Large intestine (tissue), 3 donors: ENCODE measurements around the gene SLC10A2. TPM values are rescaled to one million over a fixed set of nuclear protein-coding genes. Genes with fewer than 3 reads are reported as not detected.
"Not testable (repeated sequence)": the region's sequence is repeated elsewhere in the genome, so short reads cannot be mapped to it uniquely, and the experiment has no call there.

Experiments used
- DNase-seq, 2 donors: peaks; one replicate each; pipeline versions ENCODE4 v3.0.0 to v3.0.0-alpha.2; 2013
- H3K27ac ChIP-seq: one replicate; pipeline ENCODE4 v1.5.1; 2013; ENCODE audit warnings: low read length
- H3K27me3 ChIP-seq: 2 replicates; pipeline ENCODE4 v1.6.1; 2013; ENCODE audit warnings: low read length; ENCODE audit not compliant: control insufficient read depth, insufficient read depth
- H3K36me3 ChIP-seq: 2 replicates; pipeline ENCODE4 v1.6.1; 2013; ENCODE audit warnings: low read length; ENCODE audit not compliant: control insufficient read depth, insufficient read depth
- H3K4me1 ChIP-seq: one replicate; pipeline ENCODE4 v1.6.1; 2013; ENCODE audit warnings: low read length; ENCODE audit not compliant: control insufficient read depth, insufficient read depth
- H3K4me3 ChIP-seq: one replicate; pipeline ENCODE4 v1.5.1; 2013; ENCODE audit warnings: low read length
- H3K9me3 ChIP-seq: one replicate; pipeline ENCODE4 v1.6.1; 2013; ENCODE audit warnings: mild to moderate bottlenecking, low read depth, low read length, moderate library complexity; ENCODE audit not compliant: control insufficient read depth
- WGBS: methylation state at CpG from one replicate; pipeline ENCODE4 v1.1.5; 2013; ENCODE audit warnings: low lambda C conversion rate; ENCODE audit not compliant: insufficient coverage; 5-methylcytosine and 5-hydroxymethylcytosine counted together
- polyA plus RNA-seq: library from polyadenylated mRNA; unstranded; fragments of 120-200 nt; gene quantifications from one replicate; pipeline ENCODE4 v1.2.1, GENCODE V29; 2013

The SLC10A2 gene
- polyA plus RNA-seq, 1 donor: 0.70 TPM

- no CpG with 5 or more reads among the region's 7 CpGs for WGBS
- Histone ChIP-seq H3K36me3 (no peaks in the 10 kb centered on the region), H3K27ac (no peak overlapping the region), H3K4me3 (no peak overlapping the region), H3K4me1 (peaks cover 3% of the 10 kb centered on the region), H3K9me3 (peaks cover 7% of the 10 kb centered on the region), H3K27me3 (no peaks in the 10 kb centered on the region)
- DNase-seq: no peak
Observed at GRCh38 chr13:103097366-103097928, 31.2 kb upstream of the SLC10A2 start.

GRCh38 chr13:103093649-103094048 lies 27.4 kb upstream of the SLC10A2 start:
- not testable (repeated sequence) for DNase-seq, H3K27ac ChIP-seq, H3K4me3 ChIP-seq, H3K4me1 ChIP-seq, H3K27me3 ChIP-seq, H3K36me3 ChIP-seq
- peaks cover 12% of the 10 kb centered on the region for H3K9me3 ChIP-seq
- WGBS: no CpG with 5 or more reads among the region's 1 CpG

DNA sequence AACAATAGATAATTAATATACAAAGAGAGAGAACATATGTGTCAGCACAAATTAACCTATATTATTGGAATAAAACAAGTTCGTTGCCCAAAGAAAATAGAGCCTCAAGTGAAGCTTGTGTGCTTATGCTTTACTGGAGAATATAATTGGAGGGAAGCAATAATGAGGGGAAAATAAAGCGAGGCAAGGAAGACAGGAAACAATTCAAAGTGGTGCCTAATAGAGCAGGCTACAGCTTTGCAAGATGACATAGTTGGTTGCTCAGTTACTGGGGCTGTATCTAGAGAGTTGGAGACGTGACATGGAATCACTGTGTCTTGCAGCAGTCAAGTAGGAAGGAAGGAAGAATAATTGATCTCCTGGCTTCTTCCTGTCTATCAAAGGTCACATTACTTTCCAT lies 21.1 kb upstream of the SLC10A2 start:
- Histone ChIP-seq H3K4me1 (no peaks in the 10 kb centered on the region), H3K27me3 (no peaks in the 10 kb centered on the region), H3K4me3 (no peak overlapping the region), H3K27ac (no peak overlapping the region), H3K9me3 (peaks cover 4% of the 10 kb centered on the region), H3K36me3 (no peaks in the 10 kb centered on the region)
- WGBS: 78% methylated on average over 2 of the region's 3 CpGs
- no peak for DNase-seq

DNA sequence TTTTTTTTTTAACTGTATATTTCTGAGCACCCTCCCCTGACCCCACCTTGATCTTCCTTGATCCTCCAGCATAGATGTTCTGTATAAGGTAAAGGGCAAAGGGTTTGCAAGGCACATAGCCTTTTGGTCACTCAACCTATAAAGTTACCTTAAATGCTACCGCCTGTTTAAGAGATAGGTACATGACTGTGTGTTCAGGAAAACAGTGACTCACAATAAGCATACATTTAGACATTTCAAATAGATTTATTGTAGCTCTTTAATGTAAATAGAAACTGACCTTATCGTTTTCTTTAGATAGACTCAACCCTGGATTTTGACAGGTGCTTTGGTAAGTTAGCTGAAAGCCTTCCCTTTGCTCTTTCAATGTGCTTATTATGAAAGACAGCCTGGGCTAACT lies 15.2 kb upstream of the SLC10A2 start:
- H3K4me3 ChIP-seq: no peak overlapping the region
- H3K9me3 ChIP-seq: no peaks in the 10 kb centered on the region
- no peaks in the 10 kb centered on the region for H3K36me3 ChIP-seq
- H3K27ac ChIP-seq: no peak overlapping the region
- no peaks in the 10 kb centered on the region for H3K27me3 ChIP-seq
- DNase-seq: no peak
- WGBS: no CpG with 5 or more reads among the region's 2 CpGs
- no peaks in the 10 kb centered on the region for H3K4me1 ChIP-seq

GRCh38 chr13:103078158-103078557 lies 11.9 kb upstream of the SLC10A2 start:
- Histone ChIP-seq H3K27ac (no peak overlapping the region), H3K4me1 (no peaks in the 10 kb centered on the region), H3K4me3 (no peak overlapping the region), H3K9me3 (no peaks in the 10 kb centered on the region), H3K36me3 (no peaks in the 10 kb centered on the region), H3K27me3 (no peaks in the 10 kb centered on the region)
- DNase-seq: no peak
- no CpG with 5 or more reads among the region's 5 CpGs for WGBS

DNA sequence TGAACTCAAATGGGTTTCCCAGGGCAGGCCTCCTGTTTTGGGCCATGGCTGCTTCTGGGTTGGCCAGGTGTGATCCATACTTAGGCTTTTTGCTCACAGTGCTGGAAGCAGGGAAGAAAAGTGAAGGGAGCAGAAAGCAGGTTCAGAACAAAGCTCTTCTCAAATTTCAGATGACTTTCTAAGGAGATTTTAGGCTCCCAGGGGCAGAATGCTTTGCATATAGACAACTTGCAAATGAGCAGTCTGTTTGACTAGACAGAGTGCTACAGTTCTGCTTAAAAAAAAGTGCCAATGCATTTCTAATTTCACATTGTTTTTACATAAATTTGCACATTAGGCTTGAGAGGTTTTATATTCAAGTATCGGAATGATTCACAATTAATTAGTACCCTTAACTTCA lies 2.6 kb upstream of the SLC10A2 start:
- Histone ChIP-seq H3K9me3 (no peaks in the 10 kb centered on the region), H3K4me3 (no peak overlapping the region), H3K36me3 (no peaks in the 10 kb centered on the region), H3K27ac (peak overlapping the region; percentile 31), H3K27me3 (no peaks in the 10 kb centered on the region), H3K4me1 (peaks cover 31% of the 10 kb centered on the region)
- WGBS: 100% methylated on average over 1 of the region's 1 CpG
- peak in 1 of 2 donors; percentile 6 for DNase-seq

GRCh38 chr13:103067751-103068555 lies 1.7 kb upstream of the SLC10A2 start:
- Histone ChIP-seq H3K27ac (peak overlapping the region; percentile 75), H3K36me3 (no peaks in the 10 kb centered on the region), H3K4me1 (peaks cover 31% of the 10 kb centered on the region), H3K27me3 (no peaks in the 10 kb centered on the region), H3K9me3 (no peaks in the 10 kb centered on the region), H3K4me3 (no peak overlapping the region)
- no CpG with 5 or more reads among the region's 7 CpGs for WGBS
- DNase-seq: peak; percentile 89 to 92

DNA sequence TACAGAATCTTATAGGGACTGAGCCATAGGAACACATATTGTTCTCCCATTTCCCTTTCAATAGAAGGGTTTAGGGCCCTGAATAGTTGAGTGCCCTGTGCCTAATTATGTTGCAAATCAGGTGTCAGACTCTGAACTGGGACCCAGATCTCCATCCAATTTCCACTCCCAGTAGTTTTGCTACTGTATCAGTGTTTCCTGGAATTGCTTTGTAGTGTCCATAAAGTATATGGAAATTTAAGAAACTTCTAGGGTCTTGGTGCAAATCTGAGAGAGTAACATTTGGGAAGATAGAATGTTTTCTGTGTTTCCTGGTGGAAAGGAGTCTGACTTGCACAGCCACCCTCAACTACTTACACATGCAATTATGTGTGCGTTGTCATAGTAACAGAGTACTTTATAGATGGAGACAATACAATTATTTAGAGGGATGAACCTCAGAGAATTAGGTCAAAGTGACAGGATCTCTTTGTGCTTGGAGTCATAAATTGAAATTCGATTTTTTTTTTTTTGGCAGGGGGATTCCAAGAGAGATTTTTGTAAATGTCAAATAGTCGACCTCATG lies 646 bp upstream of the SLC10A2 start:
- WGBS: 57% methylated on average over 1 of the region's 3 CpGs
- Histone ChIP-seq H3K36me3 (no peaks in the 10 kb centered on the region), H3K27me3 (no peaks in the 10 kb centered on the region), H3K27ac (peak overlapping the region; percentile 75), H3K4me1 (peaks cover 31% of the 10 kb centered on the region), H3K9me3 (no peaks in the 10 kb centered on the region), H3K4me3 (no peak overlapping the region)
- DNase-seq: peak in 1 of 2 donors; percentile 30

DNA sequence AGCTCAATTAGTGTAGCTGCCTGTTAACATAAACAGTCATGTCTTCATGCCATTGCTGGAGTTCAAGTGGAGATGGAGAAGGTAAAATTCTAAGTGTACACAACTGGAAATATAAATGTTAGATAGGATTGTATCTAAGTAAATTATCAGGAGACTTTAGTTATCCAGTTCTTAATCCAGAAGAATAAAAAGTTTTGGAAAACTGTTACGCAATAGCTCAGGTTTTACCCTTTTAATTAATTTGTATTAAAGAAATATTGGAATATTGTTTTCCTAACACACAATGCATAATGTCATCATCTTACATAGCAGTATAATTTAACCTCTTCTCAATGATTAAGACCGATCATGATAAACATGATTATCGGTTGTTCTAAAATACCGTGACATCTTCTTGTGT lies 2.8 kb downstream of the SLC10A2 start:
- 100% methylated on average over 3 of the region's 4 CpGs for WGBS
- Histone ChIP-seq H3K9me3 (no peaks in the 10 kb centered on the region), H3K4me1 (peaks cover 25% of the 10 kb centered on the region), H3K36me3 (no peaks in the 10 kb centered on the region), H3K27me3 (no peaks in the 10 kb centered on the region), H3K4me3 (no peak overlapping the region), H3K27ac (no peak overlapping the region)
- DNase-seq: no peak

DNA sequence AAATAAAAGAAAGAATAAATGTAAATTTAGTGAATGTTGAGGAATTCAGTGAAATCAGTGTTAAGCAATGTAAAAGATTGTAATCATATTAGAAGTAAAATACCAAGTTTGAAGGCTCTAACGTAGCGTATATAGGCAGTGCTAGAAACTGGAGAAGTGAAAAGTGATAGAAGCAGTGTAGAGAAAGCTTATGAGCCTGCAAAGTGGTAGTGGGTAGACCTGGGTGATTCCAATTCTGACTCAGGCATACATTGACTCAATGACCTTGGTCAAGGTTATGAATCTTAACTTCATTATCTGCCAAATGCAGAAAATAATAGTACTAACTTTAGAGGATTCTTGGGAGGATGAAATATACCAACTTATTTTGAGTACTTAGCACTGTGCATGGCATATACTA lies 4.1 kb downstream of the SLC10A2 start:
- Histone ChIP-seq H3K9me3 (peaks cover 4% of the 10 kb centered on the region), H3K27me3 (no peaks in the 10 kb centered on the region), H3K4me3 (no peak overlapping the region), H3K36me3 (no peaks in the 10 kb centered on the region), H3K27ac (no peak overlapping the region), H3K4me1 (peaks cover 13% of the 10 kb centered on the region)
- DNase-seq: no peak
- WGBS: 100% methylated on average over 2 of the region's 2 CpGs
